HepG2 (cell line): ENCODE data around the gene SEMA6B. TPM values are rescaled to one million over a fixed set of nuclear protein-coding genes. Genes with fewer than 3 reads are reported as not detected.

Experiments
- AGO2 ChIP-seq: fragments of 200-400 bp; formaldehyde crosslinking; optimal IDR thresholded peaks from 2 replicates; pipeline ENCODE3; 2017; ENCODE audit warnings: mild to moderate bottlenecking, low read depth, low read length, moderate library complexity
- CHD4 ChIP-seq: fragments of 200-600 bp; sonication (generic); IDR thresholded peaks from 2 replicates; pipeline ENCODE4 v1.7.0; 2017; ENCODE audit warnings: mild to moderate bottlenecking, low read length, borderline replicate concordance
- ETV6 ChIP-seq: sonication (generic); formaldehyde crosslinking; conservative IDR thresholded peaks from 2 replicates; pipeline ENCODE4 v1.4.0; 2020; ENCODE audit warnings: missing genetic modification reagents
- FOXJ3 ChIP-seq: sonication (generic); formaldehyde crosslinking; IDR thresholded peaks from 2 replicates; pipeline ENCODE4 v1.4.0; 2020; ENCODE audit warnings: missing genetic modification reagents, mild to moderate bottlenecking, borderline replicate concordance
- HINFP ChIP-seq: sonication (generic); formaldehyde crosslinking; IDR thresholded peaks from 2 replicates; pipeline ENCODE4 v1.4.0; 2020; ENCODE audit warnings: low read depth, mild to moderate bottlenecking, missing genetic modification reagents
- MTA1 ChIP-seq: sonication (generic); formaldehyde crosslinking; IDR thresholded peaks from 2 replicates; pipeline ENCODE4 v1.4.0; 2020; ENCODE audit warnings: missing genetic modification reagents, mild to moderate bottlenecking, borderline replicate concordance
- NFAT5 ChIP-seq: sonication (generic); formaldehyde crosslinking; IDR thresholded peaks from 2 replicates; pipeline ENCODE4 v1.4.0; 2020; ENCODE audit warnings: missing genetic modification reagents
- NKX3-1 ChIP-seq: sonication (generic); formaldehyde crosslinking; IDR thresholded peaks from 2 replicates; pipeline ENCODE4 v1.5.0; 2020; ENCODE audit warnings: missing genetic modification reagents
- RFX5 ChIP-seq: IDR thresholded peaks from 2 replicates; pipeline ENCODE4 v1.6.1; 2011; ENCODE audit warnings: low read depth, low read length, improper control_type of control experiment
- ZMYM3 ChIP-seq: sonication (generic); formaldehyde crosslinking; IDR thresholded peaks from 2 replicates; pipeline ENCODE4 v1.5.1; 2020; ENCODE audit warnings: mild to moderate bottlenecking, missing genetic modification reagents
- ZNF496 ChIP-seq: sonication (generic); formaldehyde crosslinking; IDR thresholded peaks from 2 replicates; pipeline ENCODE4 v1.8.1; 2023; ENCODE audit warnings: mild to moderate bottlenecking, moderate library complexity, missing genetic modification reagents; ENCODE audit not compliant: insufficient replicate concordance
- ZNF512B ChIP-seq: sonication (generic); formaldehyde crosslinking; IDR thresholded peaks from 2 replicates; pipeline ENCODE4 v1.5.1; 2020; ENCODE audit warnings: missing genetic modification reagents, mild to moderate bottlenecking, borderline replicate concordance
- ZNF615 ChIP-seq: sonication (generic); formaldehyde crosslinking; IDR thresholded peaks from 2 replicates; pipeline ENCODE4 v1.5.0; 2020; ENCODE audit warnings: mild to moderate bottlenecking, missing genetic modification reagents, borderline replicate concordance
- ZNF629 ChIP-seq: sonication (generic); formaldehyde crosslinking; conservative IDR thresholded peaks from 2 replicates; pipeline ENCODE4 v1.5.0; 2020; ENCODE audit warnings: missing genetic modification reagents
- polyA plus RNA-seq, 8 experiments: library from polyadenylated mRNA; depleted of rRNA in 3 of 8; stranded (reverse) in 7 of 8; unstranded in 1 of 8; fragments of >200 nt; fragmentation: Illumina TruSeq in 4 of 8; extraction: Trizol in 4 of 8; gene quantifications; 2 replicates each; pipeline versions ENCODE4 v1.2.1 to v1.2.3, GENCODE V29; 2011 to 2016; ENCODE audit warnings: low read depth in 4 of 8, missing spikeins in 1 of 8, mixed read lengths in 1 of 8; ENCODE audit not compliant: insufficient read depth in 1 of 8
- total RNA-seq, 5 experiments: library from RNA; depleted of rRNA; stranded (reverse); fragments of >200 nt; fragmentation: Illumina TruSeq; extraction: Trizol; gene quantifications; 2 replicates each; pipeline ENCODE4 v1.2.3, GENCODE V29; 2016; ENCODE audit warnings: low read depth in 1 of 5

The SEMA6B gene
- total and polyA plus RNA-seq, 2 of the 13 experiments (the other 11 are each of a cell fraction or from before 2014, with no cell fraction given) = 45.5 to 67.1 TPM

GRCh38 chr19:4550479-4551050 is 8.9 kb downstream of the SEMA6B start (continued):
- no peak for TF ChIP-seq NFAT5 (CRISPR knock-in tag)
- TF ChIP-seq CHD4 = peak; percentile 64; the same call in 1 of the 2 replicates
- TF ChIP-seq ZNF629 = peak; percentile 88
- no peak for TF ChIP-seq AGO2
- no peak for TF ChIP-seq NKX3-1 (CRISPR knock-in tag)
- TF ChIP-seq ZNF512B = no peak
- TF ChIP-seq ZMYM3 (CRISPR knock-in tag) = 0 out of 2 replicates have a peak, but pooled peaks have one; percentile 18
- TF ChIP-seq RFX5 = no peak
- TF ChIP-seq MTA1 (CRISPR knock-in tag) = no peak
- no peak for TF ChIP-seq ZNF615 (CRISPR knock-in tag)
- TF ChIP-seq ETV6 = no peak
- no peak for TF ChIP-seq HINFP
- no peak for TF ChIP-seq FOXJ3
- TF ChIP-seq ZNF496 (CRISPR knock-in tag) = no peak
